GM12872 (cell line): Measurements from ENCODE around the gene FGGY.

ENCODE experiments used
- CTCF ChIP-seq: IDR thresholded peaks from 3 replicates; pipeline ENCODE4 v1.5.1; 2011; ENCODE audit warnings: low read depth, mild to moderate bottlenecking, low read length, moderate library complexity; ENCODE audit not compliant: insufficient read depth

Gene FGGY

GRCh38 chr1:59413327-59413720 lies 116.4 kb downstream of the FGGY start:
- no peak for TF ChIP-seq CTCF

- no peak for TF ChIP-seq CTCF
Measured at GRCh38 chr1:59414406-59415133, 117.7 kb downstream of the FGGY start.

GRCh38 chr1:59415286-59415850 lies 118.5 kb downstream of the FGGY start:
- TF ChIP-seq CTCF: no peak

GRCh38 chr1:59415881-59416280 lies 119.0 kb downstream of the FGGY start:
- no peak for TF ChIP-seq CTCF

GRCh38 chr1:59417406-59417805 lies 120.5 kb downstream of the FGGY start:
- TF ChIP-seq CTCF: no peak

- TF ChIP-seq CTCF: no peak
Measured at GRCh38 chr1:59418363-59419144, 121.7 kb downstream of the FGGY start.

GRCh38 chr1:59419361-59420140 lies 122.7 kb downstream of the FGGY start:
- TF ChIP-seq CTCF: no peak
